Endometrial microvascular endothelial cells (primary cell): ENCODE measurements around the gene TCEA3. TPM values are rescaled to one million over a fixed set of nuclear protein-coding genes. Genes with fewer than 3 reads are reported as not detected.
"Not testable (repeated sequence)": the region's sequence is repeated elsewhere in the genome, so short reads cannot be mapped to it uniquely, and the experiment has no call there.

Experiments
- in situ Hi-C: cut with HindIII; loops from 2 replicates; pipeline ENCODE4 v1.10.0; 2017; ENCODE audit warnings: low sequenced_read_pairs, low pct_unique_long_range_greater_than_20kb; ENCODE audit errors: inconsistent ontology term
- total RNA-seq: library from RNA; depleted of rRNA; stranded (reverse); fragments of >200 nt; gene quantifications from one replicate; pipeline ENCODE4 v1.2.3, GENCODE V29; 2015; ENCODE audit errors: inconsistent ontology term

The TCEA3 gene
- total RNA-seq, 1 donor from 2014 or later, result not detected

DNA sequence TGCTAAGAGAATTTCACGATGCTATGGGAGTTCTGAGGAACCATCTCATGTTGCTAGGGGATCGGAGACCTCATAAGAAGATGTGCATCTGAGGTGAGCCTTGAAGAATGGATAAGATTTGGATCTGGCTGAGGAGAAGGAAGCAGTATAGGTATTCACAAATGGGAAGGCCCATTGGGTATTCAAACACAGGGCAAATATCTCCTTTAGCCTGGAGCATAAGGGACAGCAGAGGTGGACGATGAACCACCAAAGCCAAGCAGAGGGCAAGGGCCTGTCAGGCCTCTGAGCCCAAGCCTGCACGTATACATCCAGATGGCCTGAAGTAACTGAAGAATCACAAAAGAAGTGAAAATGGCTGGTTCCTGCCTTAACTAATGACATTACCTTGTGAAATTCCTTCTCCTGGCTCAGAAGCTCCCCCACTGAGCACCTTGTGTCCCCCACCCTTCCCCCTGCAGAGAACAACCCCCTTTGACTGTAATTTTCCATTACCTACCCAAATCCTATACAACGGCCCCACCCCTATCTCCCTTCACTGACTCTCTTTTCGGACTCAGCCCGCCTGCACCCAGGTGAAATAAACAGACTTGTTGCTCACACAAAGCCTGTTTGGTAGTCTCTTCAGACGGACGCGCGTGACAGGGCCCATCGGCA is 50.3 kb downstream of the TCEA3 start:
- in situ Hi-C loops, result not testable (repeated sequence)

DNA sequence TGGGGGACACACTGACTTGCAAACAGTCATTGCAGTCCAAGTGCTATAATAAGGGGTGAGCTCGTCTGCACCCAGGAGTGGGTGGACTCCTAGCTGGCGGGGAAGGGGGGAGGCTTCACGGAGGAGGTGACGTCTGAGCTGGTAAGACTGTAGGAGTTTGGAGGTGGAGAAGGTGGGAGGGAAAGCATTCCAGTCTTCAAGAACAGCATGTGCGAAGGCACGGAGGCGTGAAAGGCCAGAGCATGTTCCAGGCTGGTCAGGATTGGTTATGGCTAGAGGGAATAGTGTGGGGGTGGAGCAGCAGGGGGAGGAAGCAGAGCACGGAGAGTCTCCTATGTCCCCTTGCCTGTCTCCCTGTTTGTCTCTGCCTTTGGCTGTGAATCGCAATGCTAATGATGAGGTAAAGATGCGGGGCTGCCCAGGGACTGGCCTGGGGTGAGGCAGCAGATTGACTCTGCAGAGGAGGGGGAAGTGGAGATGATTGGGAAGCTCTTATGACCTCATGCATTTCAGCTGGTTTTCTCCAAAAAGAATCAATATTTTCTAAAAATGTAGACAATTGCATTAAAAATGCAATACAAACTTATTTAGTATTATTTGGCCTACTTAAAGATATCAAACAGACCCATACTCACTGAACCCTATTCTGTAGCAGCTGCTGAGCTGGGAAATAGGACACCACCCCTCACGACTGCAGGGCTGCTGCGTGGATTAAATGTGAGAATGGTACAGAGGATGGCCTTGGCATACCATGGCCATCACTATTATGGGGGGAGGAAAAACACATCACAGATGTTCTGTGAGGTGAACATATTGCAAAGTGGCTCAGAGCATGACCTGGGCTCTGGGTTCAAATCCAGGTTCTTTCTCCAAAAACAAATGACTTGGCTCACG is 52.3 kb downstream of the TCEA3 start:
- in situ Hi-C loops, result no loop called here

GRCh38 chr1:23370709-23371584 is 53.6 kb downstream of the TCEA3 start:
- in situ Hi-C loops, result no loop called here

- in situ Hi-C loops, result no loop called here
Observed at GRCh38 chr1:23370330-23370708, 54.2 kb downstream of the TCEA3 start.

- in situ Hi-C loops, result no loop called here
Observed at GRCh38 chr1:23369335-23370013, 55.1 kb downstream of the TCEA3 start, which contains the start of gene ZNF436. TSS of gene ZNF436 (minus strand) at chr1:23369836. CDS start at chr1:23368005, 1,831 bp downstream.

GRCh38 chr1:23368562-23369334 is 55.8 kb downstream of the TCEA3 start:
- in situ Hi-C loops, result no loop called here

- in situ Hi-C loops, result no loop called here
Observed at GRCh38 chr1:23367791-23368561, 56.6 kb downstream of the TCEA3 start.

DNA sequence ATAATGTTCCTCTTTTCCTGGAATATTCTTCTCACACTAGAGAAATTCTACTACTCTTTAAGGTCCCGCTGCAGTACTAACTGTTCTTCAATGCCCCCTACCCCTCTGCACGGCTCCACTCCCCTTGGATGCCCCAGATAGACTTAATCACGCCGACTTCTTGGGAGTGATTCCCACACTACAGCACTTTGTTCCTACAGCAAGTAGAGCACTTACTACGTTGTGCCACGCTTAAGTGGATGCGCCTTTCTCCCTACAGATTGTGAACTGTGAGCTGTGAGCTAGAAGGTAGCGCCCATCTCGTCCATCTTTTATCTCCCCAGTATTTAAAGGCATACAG is 57.1 kb downstream of the TCEA3 start:
- in situ Hi-C loops, result no loop called here

- in situ Hi-C loops, result no loop called here
Observed at GRCh38 chr1:23366598-23366997, 58.0 kb downstream of the TCEA3 start.

DNA sequence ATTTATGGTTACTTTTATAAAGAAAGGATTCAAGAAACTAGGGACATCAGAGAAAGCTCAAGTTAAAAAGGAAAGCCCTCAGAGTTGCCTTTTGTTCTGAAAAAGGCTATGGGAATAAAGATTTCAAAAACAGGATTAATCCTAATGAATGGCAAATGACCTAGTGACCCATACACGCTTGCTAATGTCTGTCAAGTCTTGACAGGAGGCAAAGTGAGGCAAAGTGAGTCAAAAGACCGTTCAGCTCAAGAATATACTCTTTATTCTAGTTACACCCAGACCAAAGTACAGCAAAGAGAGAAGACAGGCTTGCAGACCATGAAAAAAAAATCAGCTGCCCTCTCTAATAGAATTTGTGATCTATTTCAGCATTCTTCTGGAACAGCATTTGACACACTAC is 58.4 kb downstream of the TCEA3 start:
- in situ Hi-C loops, result no loop called here

GRCh38 chr1:23362218-23362713 is 62.3 kb downstream of the TCEA3 start:
- in situ Hi-C loops, result no loop called here

DNA sequence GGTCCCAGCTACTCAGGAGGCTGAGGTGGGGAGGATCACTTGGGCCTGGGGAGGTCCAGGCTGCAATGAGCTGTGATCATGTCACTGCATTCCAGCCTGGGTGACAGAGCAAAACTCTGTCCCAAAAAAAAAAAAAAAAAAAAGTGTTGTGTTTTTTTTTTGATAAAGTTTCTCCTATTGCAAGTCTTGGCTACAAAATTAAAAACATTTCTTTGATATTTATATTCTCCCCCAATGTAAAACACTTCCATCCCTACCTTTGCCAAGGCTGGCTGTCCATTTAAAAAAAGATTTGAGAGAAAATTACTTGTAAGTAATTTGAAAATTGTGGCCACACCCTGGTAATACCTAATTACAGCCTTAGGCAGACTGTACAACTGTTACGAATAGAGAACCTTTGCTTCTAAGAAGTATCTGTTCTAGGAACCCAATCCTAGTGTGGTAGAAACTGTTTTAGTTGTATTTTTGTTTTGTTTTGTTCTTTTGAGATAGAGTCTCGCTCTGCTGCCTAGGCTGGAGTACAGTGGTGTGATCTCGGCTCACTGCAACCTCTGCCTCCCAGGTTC is 66.2 kb downstream of the TCEA3 start:
- in situ Hi-C loops, result no loop called here

DNA sequence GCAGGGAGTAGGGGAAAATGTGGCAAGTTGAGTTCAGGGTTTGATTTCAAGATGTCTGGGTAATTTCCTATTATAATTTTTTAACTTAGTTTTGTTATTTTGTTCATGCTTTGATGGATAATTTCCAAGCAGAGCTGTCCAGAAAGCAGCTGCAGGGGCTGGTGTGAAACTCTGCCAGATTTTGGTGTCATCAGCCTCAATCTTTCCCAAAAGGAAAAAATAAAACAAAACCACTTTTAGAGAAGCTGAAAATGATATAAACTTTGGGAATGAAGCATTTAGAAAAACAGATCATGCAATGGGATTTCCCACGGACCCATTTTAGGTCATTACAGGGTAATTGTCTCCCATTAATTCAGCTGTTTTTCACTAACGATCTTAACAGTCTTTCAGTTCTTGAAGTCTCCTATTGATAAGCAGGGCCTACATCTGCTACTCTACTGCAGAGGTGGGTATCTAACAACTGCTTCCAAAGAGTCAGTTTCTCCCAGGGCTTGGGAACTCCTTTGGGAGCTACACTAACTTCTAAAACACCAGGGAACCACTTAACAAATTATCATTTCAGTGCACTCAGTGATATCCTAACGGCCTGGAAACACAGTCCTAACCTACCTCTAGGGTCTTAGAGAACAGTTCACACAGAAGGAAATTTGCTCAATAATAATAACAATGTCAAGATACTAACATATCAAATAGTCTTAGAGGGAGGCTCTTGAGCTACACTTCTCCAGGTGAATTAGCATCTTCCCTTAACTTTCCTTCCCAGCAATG is 67.2 kb downstream of the TCEA3 start:
- in situ Hi-C loops, result no loop called here

- in situ Hi-C loops, result no loop called here
Observed at GRCh38 chr1:23356471-23357137, 67.9 kb downstream of the TCEA3 start.

- in situ Hi-C loops, result no loop called here
Observed at GRCh38 chr1:23354245-23354644, 70.3 kb downstream of the TCEA3 start.
